Adrenal gland (tissue), 5 donors: ENCODE results near the gene NRARP.
A peak's percentile ranks its signal among the peaks of the same experiment; 100 is the strongest.

Experiments used
- CTCF ChIP-seq, 6 experiments: fragments of 450-650 bp in 4 of 6; fragments of 200-600 bp in 2 of 6; sonication (generic) in 1 of 6; IDR thresholded peaks; 1 replicate in 5 of 6; 2 replicates in 1 of 6; pipeline versions ENCODE4 v1.5.1 to v1.8.0; 2016 to 2021; ENCODE audit warnings: antibody characterized with exemption in 6 of 6, mild to moderate bottlenecking in 2 of 6, moderate library complexity in 1 of 6
- POLR2A ChIP-seq, 2 donors: fragments of 450-650 bp; IDR thresholded peaks; one replicate each; pipeline ENCODE4 v1.6.1; 2017; ENCODE audit warnings: antibody characterized with exemption in 2 of 2, mild to moderate bottlenecking in 2 of 2, moderate library complexity in 1 of 2
- donor health status: DM: no; HTN: no; CAD: no.

- TF ChIP-seq POLR2A (IDR thresholded peaks at IDR 0.05) = peak in 1 of 2 donors; percentile 45
- TF ChIP-seq CTCF (IDR thresholded peaks at IDR 0.05) = no peak
These were observed 5.1 kb downstream of the NRARP start for GRCh38 chr9:137296670-137297664.
